ENCODE results near the gene RGS5.

GRCh38 chr1:163196449-163196787 lies 6.3 kb downstream of the RGS5 start:
- no peak for TF ChIP-seq EZH2phosphoT487 (IDR thresholded peaks at IDR 0.05; ENCODE audit: low read depth)
- TF ChIP-seq CTCF (IDR thresholded peaks at IDR 0.05; ENCODE audit: low read depth, low read length): no peak
